Measurements from ENCODE around the gene MYO1D. TPM values are rescaled to one million over a fixed set of nuclear protein-coding genes. Genes with fewer than 3 reads are reported as not detected.
"Not testable (repeated sequence)": the region's sequence is repeated elsewhere in the genome, so short reads cannot be mapped to it uniquely, and the experiment has no call there.

Gene MYO1D
- total RNA-seq, 2 donors from 2014 or later: 162 to 201 TPM

GRCh38 chr17:32482568-32483320 is 394.2 kb downstream of the MYO1D start:
- no peak for DNase-seq (ENCODE audit: low spot score)
- intact Hi-C loops (cut with DNase I): loop anchor here in 1 of 2 donors (10.0 kb wide), 1 partner anchor 272 kb away; no protein-coding TSS in a partner anchor

GRCh38 chr17:32481193-32481592 is 395.7 kb downstream of the MYO1D start:
- intact Hi-C loops (cut with DNase I): loop anchor here in 1 of 2 donors (10.0 kb wide), 1 partner anchor 274 kb away; no protein-coding TSS in a partner anchor
- DNase-seq (ENCODE audit: low spot score): no peak

- DNase-seq (ENCODE audit: low spot score): no peak
- intact Hi-C loops (cut with DNase I): no loop called here
Observed at GRCh38 chr17:32479074-32479617, 397.8 kb downstream of the MYO1D start.

- DNase-seq (ENCODE audit: low spot score): no peak
- intact Hi-C loops (cut with DNase I): no loop called here
Observed at GRCh38 chr17:32477220-32477619, 399.7 kb downstream of the MYO1D start.

- DNase-seq (ENCODE audit: low spot score): no peak
- intact Hi-C loops (cut with DNase I): no loop called here
Observed at GRCh38 chr17:32475258-32475657, 401.7 kb downstream of the MYO1D start.

GRCh38 chr17:32471652-32472051 is 405.3 kb downstream of the MYO1D start:
- intact Hi-C loops (cut with DNase I): no loop called here
- DNase-seq (ENCODE audit: low spot score): no peak

- intact Hi-C loops (cut with DNase I): no loop called here
- no peak for DNase-seq (ENCODE audit: low spot score)
Observed at GRCh38 chr17:32470405-32471167, 406.3 kb downstream of the MYO1D start.

- intact Hi-C loops (cut with DNase I): no loop called here
- DNase-seq (ENCODE audit: low spot score): no peak
Observed at GRCh38 chr17:32467949-32468348, 409.0 kb downstream of the MYO1D start.

- intact Hi-C loops (cut with DNase I): no loop called here
- DNase-seq (ENCODE audit: low spot score): no peak
Observed at GRCh38 chr17:32464374-32464773, 412.6 kb downstream of the MYO1D start.

- intact Hi-C loops (cut with DNase I): no loop called here
- no peak for DNase-seq (ENCODE audit: low spot score)
Observed at GRCh38 chr17:32463304-32463703, 413.6 kb downstream of the MYO1D start.

GRCh38 chr17:32461853-32462617 is 414.9 kb downstream of the MYO1D start:
- DNase-seq (ENCODE audit: low spot score): no peak
- intact Hi-C loops (cut with DNase I): no loop called here

GRCh38 chr17:32461498-32461852 is 415.4 kb downstream of the MYO1D start:
- DNase-seq (ENCODE audit: low spot score): no peak
- intact Hi-C loops (cut with DNase I): no loop called here

GRCh38 chr17:32460054-32460453 is 416.9 kb downstream of the MYO1D start:
- no peak for DNase-seq (ENCODE audit: low spot score)
- intact Hi-C loops (cut with DNase I): no loop called here

- no peak for DNase-seq (ENCODE audit: low spot score)
- intact Hi-C loops (cut with DNase I): no loop called here
Observed at GRCh38 chr17:32458371-32458770, 418.6 kb downstream of the MYO1D start.

GRCh38 chr17:32453370-32453769 is 423.6 kb downstream of the MYO1D start:
- DNase-seq (ENCODE audit: low spot score): no peak
- intact Hi-C loops (cut with DNase I): no loop called here

- intact Hi-C loops (cut with DNase I): no loop called here
- no peak for DNase-seq (ENCODE audit: low spot score)
Observed at GRCh38 chr17:32452281-32452680, 424.6 kb downstream of the MYO1D start.

GRCh38 chr17:32451879-32452278 is 425.0 kb downstream of the MYO1D start:
- intact Hi-C loops (cut with DNase I): no loop called here
- no peak for DNase-seq (ENCODE audit: low spot score)

- intact Hi-C loops (cut with DNase I); DNase-seq (ENCODE audit: low spot score): not testable (repeated sequence)
Observed at GRCh38 chr17:32450379-32450778, 426.5 kb downstream of the MYO1D start.

- intact Hi-C loops (cut with DNase I): no loop called here
- DNase-seq (ENCODE audit: low spot score): no peak
Observed at GRCh38 chr17:32449963-32450362, 427.0 kb downstream of the MYO1D start.

- no peak for DNase-seq (ENCODE audit: low spot score)
- intact Hi-C loops (cut with DNase I): no loop called here
Observed at GRCh38 chr17:32446949-32447348, 430.0 kb downstream of the MYO1D start.
